Measurements from ENCODE around the gene APCDD1L. TPM values are rescaled to one million over a fixed set of nuclear protein-coding genes. Genes with fewer than 3 reads are reported as not detected.

The APCDD1L gene
- total and polyA plus RNA-seq, 4 donors: 0.04 TPM; not detected in 3

DNA sequence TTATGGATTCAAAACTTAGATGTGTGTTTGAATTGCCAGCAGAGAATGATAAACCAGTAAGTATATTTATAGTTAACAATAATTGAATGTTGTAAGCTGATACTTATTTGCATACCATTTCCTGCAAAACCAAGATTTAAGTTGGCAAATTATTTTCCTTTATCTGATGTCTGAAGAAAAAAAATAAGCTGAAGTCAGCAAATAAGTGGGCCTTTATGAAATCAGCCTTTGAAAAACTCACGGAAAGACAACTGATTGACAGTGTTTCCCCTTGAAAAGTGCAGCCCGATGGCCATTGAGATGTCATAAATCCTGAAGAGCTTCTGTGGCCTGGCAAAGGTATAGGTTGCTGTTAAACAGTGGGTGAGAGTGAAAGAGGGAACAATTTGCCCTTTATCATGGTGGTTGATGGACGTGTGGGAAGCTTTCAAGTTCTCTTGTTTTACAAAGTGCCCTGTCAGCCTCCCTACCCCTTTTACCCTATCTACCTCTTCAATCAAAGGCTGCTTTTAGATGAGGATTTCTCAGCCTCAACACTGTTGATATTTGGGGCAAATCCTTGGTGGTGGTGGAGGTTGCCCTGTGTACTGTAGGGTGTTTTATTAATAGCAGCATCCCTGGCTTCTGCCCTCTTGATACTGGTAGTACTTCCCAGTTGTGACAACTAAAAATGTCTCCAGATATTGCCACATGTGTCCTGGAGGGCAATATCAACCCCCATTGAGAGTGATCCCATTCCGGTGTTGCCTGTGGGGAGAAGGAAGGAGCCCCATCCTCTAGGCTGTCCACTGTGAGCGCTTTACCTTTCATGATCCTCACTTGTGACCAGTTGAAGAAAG lies 76.0 kb downstream of the APCDD1L start:
- Histone ChIP-seq H3K9me3 (ENCODE audit: control insufficient read depth in 4 of 4, low read length in 3 of 4) (no peaks in the 10 kb centered on the region), H3K9ac (ENCODE audit: low read depth in 1 of 2, low read length in 2 of 2) (no peak overlapping the region), H3K4me1 (ENCODE audit: control insufficient read depth in 4 of 4, insufficient read depth in 4 of 4, low read length in 3 of 4) (peaks cover 6 to 13% (median 7%) of the 10 kb centered on the region in 4 donors), H3K36me3 (ENCODE audit: control insufficient read depth in 4 of 4, insufficient read depth in 3 of 4, low read depth in 1 of 4, low read length in 3 of 4) (peaks cover 0 to 9% (median 6%) of the 10 kb centered on the region in 4 donors), H3K4me3 (ENCODE audit: low read depth in 1 of 3, low read length in 3 of 3) (no peak overlapping the region), H3K27ac (ENCODE audit: low read depth in 1 of 2, low read length in 2 of 2) (no peak overlapping the region), H3K27me3 (ENCODE audit: control insufficient read depth in 4 of 4, insufficient read depth in 4 of 4, low read length in 3 of 4) (no peaks in the 10 kb centered on the region)
- no peak for DNase-seq (ENCODE audit: low spot score)
- WGBS: 88% methylated on average over 5 of the region's 5 CpGs
- TF ChIP-seq, protein P1, sequence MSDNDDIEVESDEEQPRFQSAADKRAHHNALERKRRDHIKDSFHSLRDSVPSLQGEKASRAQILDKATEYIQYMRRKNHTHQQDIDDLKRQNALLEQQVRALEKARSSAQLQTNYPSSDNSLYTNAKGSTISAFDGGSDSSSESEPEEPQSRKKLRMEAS (IDR thresholded peaks at IDR 0.05): no peak
- TF ChIP-seq HNF4A (conservative IDR thresholded peaks at IDR 0.05): no peak
- no peak for TF ChIP-seq FOXA2 (IDR thresholded peaks at IDR 0.05)
- no peak for TF ChIP-seq EGR1 (IDR thresholded peaks at IDR 0.05; ENCODE audit: low read depth in 2 of 2)
- no peak for TF ChIP-seq TAF1 (conservative IDR thresholded peaks at IDR 0.05)
- TF ChIP-seq GABPA (IDR thresholded peaks at IDR 0.05 in 1 of 2, conservative IDR thresholded peaks at IDR 0.05 in 1 of 2): no peak
- no peak for TF ChIP-seq SP1 (IDR thresholded peaks at IDR 0.05)
- no peak for TF ChIP-seq HNF4G (IDR thresholded peaks at IDR 0.05)
- no peak for TF ChIP-seq JUND (IDR thresholded peaks at IDR 0.05)
- TF ChIP-seq, protein P2, sequence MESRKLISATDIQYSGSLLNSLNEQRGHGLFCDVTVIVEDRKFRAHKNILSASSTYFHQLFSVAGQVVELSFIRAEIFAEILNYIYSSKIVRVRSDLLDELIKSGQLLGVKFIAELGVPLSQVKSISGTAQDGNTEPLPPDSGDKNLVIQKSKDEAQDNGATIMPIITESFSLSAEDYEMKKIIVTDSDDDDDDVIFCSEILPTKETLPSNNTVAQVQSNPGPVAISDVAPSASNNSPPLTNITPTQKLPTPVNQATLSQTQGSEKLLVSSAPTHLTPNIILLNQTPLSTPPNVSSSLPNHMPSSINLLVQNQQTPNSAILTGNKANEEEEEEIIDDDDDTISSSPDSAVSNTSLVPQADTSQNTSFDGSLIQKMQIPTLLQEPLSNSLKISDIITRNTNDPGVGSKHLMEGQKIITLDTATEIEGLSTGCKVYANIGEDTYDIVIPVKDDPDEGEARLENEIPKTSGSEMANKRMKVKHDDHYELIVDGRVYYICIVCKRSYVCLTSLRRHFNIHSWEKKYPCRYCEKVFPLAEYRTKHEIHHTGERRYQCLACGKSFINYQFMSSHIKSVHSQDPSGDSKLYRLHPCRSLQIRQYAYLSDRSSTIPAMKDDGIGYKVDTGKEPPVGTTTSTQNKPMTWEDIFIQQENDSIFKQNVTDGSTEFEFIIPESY (IDR thresholded peaks at IDR 0.05): no peak
- TF ChIP-seq YY1 (IDR thresholded peaks at IDR 0.05): no peak
- no peak for TF ChIP-seq RXRA (IDR thresholded peaks at IDR 0.05)
- no peak for TF ChIP-seq NR2F2 (IDR thresholded peaks at IDR 0.05)
- TF ChIP-seq, protein P3, sequence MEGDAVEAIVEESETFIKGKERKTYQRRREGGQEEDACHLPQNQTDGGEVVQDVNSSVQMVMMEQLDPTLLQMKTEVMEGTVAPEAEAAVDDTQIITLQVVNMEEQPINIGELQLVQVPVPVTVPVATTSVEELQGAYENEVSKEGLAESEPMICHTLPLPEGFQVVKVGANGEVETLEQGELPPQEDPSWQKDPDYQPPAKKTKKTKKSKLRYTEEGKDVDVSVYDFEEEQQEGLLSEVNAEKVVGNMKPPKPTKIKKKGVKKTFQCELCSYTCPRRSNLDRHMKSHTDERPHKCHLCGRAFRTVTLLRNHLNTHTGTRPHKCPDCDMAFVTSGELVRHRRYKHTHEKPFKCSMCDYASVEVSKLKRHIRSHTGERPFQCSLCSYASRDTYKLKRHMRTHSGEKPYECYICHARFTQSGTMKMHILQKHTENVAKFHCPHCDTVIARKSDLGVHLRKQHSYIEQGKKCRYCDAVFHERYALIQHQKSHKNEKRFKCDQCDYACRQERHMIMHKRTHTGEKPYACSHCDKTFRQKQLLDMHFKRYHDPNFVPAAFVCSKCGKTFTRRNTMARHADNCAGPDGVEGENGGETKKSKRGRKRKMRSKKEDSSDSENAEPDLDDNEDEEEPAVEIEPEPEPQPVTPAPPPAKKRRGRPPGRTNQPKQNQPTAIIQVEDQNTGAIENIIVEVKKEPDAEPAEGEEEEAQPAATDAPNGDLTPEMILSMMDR (IDR thresholded peaks at IDR 0.05; ENCODE audit: low read depth, low read length, missing input control): no peak
- TF ChIP-seq REST (IDR thresholded peaks at IDR 0.05): no peak
- no peak for TF ChIP-seq RAD21 (IDR thresholded peaks at IDR 0.05)
- TF ChIP-seq, protein P4, sequence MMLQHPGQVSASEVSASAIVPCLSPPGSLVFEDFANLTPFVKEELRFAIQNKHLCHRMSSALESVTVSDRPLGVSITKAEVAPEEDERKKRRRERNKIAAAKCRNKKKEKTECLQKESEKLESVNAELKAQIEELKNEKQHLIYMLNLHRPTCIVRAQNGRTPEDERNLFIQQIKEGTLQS (IDR thresholded peaks at IDR 0.05): no peak
- TF ChIP-seq FOXA1 (IDR thresholded peaks at IDR 0.05): no peak
